ENCODE measurements around the gene ZFPL1. TPM values are rescaled to one million over a fixed set of nuclear protein-coding genes. Genes with fewer than 3 reads are reported as not detected.
A peak's percentile ranks its signal among the peaks of the same experiment; 100 is the strongest.

ZFPL1 gene
- total and polyA plus RNA-seq, 2 donors (not counting 3 experiments of a cell fraction or from before 2014, with no cell fraction given) = 37.6 to 139 TPM

GRCh38 chr11:65132988-65133700 is 49.1 kb downstream of the ZFPL1 start:
- dilution Hi-C loops (cut with MboI; ENCODE audit: extremely low pct_ligation_motif_present, low sequenced_read_pairs) = no loop called here
- BruUV-seq (replicated peaks) = no TSS peak
- Histone ChIP-seq H3K9ac (replicated peaks; ENCODE audit: extremely low read depth, insufficient read depth, low read length) (peak overlapping the region; percentile 92), H3K9me3 (replicated peaks; ENCODE audit: control insufficient read depth, insufficient read depth, low read length) (no peaks in the 10 kb centered on the region), H4K20me1 (replicated peaks; ENCODE audit: control insufficient read depth, extremely low read depth, insufficient read depth, low read length) (no peaks in the 10 kb centered on the region), H2AFZ (ENCODE audit: low read depth, low read length) (no peak overlapping the region), H3K4me1 (ENCODE audit: control insufficient read depth, extremely low read depth, insufficient read depth, low read length) (peaks cover 12% of the 10 kb centered on the region), H3K4me3 (replicated peaks in 1 of 3; ENCODE audit: insufficient read depth in 1 of 3, low read depth in 1 of 3, low read length in 3 of 3) (peak overlapping the region; percentile 51 to 62 (median 52)), H3K27me3 (ENCODE audit: control insufficient read depth in 2 of 2, insufficient read depth in 2 of 2, low read length in 2 of 2) (no peaks in the 10 kb centered on the region), H3K9me1 (replicated peaks; ENCODE audit: control insufficient read depth, extremely low read depth, insufficient read depth, low read length) (no peaks in the 10 kb centered on the region), H3K4me2 (ENCODE audit: insufficient read depth, low read length) (peak overlapping the region; percentile 62), H3K36me3 (ENCODE audit: control insufficient read depth in 2 of 2, extremely low read depth in 1 of 2, insufficient read depth in 2 of 2, low read length in 2 of 2) (peaks cover 5 to 36% of the 10 kb centered on the region in 2 experiments), H3K79me2 (ENCODE audit: control insufficient read depth, insufficient read depth, low read length) (peaks cover 14% of the 10 kb centered on the region), H3K27ac (ENCODE audit: insufficient read depth, low read depth, low read length) (no peak overlapping the region)
- ChIA-PET POLR2A (no interaction called here), CTCF (interaction anchor here (4.0 kb wide), 1 partner anchor 48 kb away, joined by 27 read pairs; the partner anchor contains the start of gene CAPN1)
- FAIRE-seq (peak; percentile 26), DNase-seq (ENCODE audit: low read depth, low spot score) (peak; percentile 19)
- TF ChIP-seq MAX (IDR thresholded peaks at IDR 0.05; ENCODE audit: insufficient read depth, insufficient read length) = no peak
- no peak for TF ChIP-seq CTCF (IDR thresholded peaks at IDR 0.05; ENCODE audit: extremely low read depth in 1 of 2, insufficient read depth in 1 of 2, low read depth in 1 of 2, low read length in 2 of 2)
- TF ChIP-seq FOS (IDR thresholded peaks at IDR 0.05; ENCODE audit: borderline replicate concordance, insufficient read depth, low read length) = no peak
- TF ChIP-seq JUN (IDR thresholded peaks at IDR 0.05; ENCODE audit: borderline replicate concordance, insufficient read depth, insufficient read length, low read depth) = no peak
- no peak for TF ChIP-seq MYC (IDR thresholded peaks at IDR 0.05; ENCODE audit: low read depth, low read length)
- TF ChIP-seq EZH2 (IDR thresholded peaks at IDR 0.05; ENCODE audit: borderline replicate concordance, low read depth, low read length, severe bottlenecking) = no peak
- TF ChIP-seq GATA2 (IDR thresholded peaks at IDR 0.05; ENCODE audit: insufficient read depth, insufficient read length, low read depth, low read length) = no peak
- no peak for TF ChIP-seq POLR2AphosphoS5 (IDR thresholded peaks at IDR 0.05; ENCODE audit: insufficient read depth, low read depth, low read length)
- no peak for TF ChIP-seq POLR2A (IDR thresholded peaks at IDR 0.05; ENCODE audit: low read depth, low read length)
- intact Hi-C loops (cut with micrococcal nuclease) = no loop called here

Measured in endothelial cell of umbilical vein (primary cell).